Mesenchymal stem cell (in vitro differentiated cells and primary cell): Measurements from ENCODE around the gene CLDN11.
A peak's percentile ranks its signal among the peaks of the same experiment; 100 is the strongest.

Source experiments
- DNase-seq: peaks from one replicate; pipeline ENCODE4 v3.0.0-alpha.2; 2013
- H2AFZ ChIP-seq: one replicate; pipeline ENCODE4 v1.6.1; 2013; ENCODE audit warnings: low read depth, mild to moderate bottlenecking, control low read depth, inconsistent platforms, low read length, moderate library complexity
- H2AK5ac ChIP-seq: 2 replicates; pipeline ENCODE4 v1.6.1; 2013; ENCODE audit warnings: low read length, moderate library complexity, mild to moderate bottlenecking, inconsistent platforms; ENCODE audit not compliant: severe bottlenecking
- H2BK120ac ChIP-seq: one replicate; pipeline ENCODE4 v1.6.1; 2013; ENCODE audit warnings: low read depth, mild to moderate bottlenecking, inconsistent platforms, low read length, moderate library complexity
- H2BK12ac ChIP-seq, 2 experiments: one replicate each; pipeline ENCODE4 v1.6.1; 2013; ENCODE audit warnings: inconsistent platforms in 2 of 2, low read length in 2 of 2, mild to moderate bottlenecking in 2 of 2, moderate library complexity in 2 of 2, control low read depth in 1 of 2
- H2BK15ac ChIP-seq: one replicate; pipeline ENCODE4 v1.6.1; 2013; ENCODE audit warnings: mild to moderate bottlenecking, low read depth, inconsistent platforms; ENCODE audit not compliant: poor library complexity, severe bottlenecking
- H2BK5ac ChIP-seq: 2 replicates; pipeline ENCODE4 v1.6.1; 2013; ENCODE audit warnings: low read depth, mild to moderate bottlenecking, low read length, control low read depth, inconsistent platforms; ENCODE audit not compliant: poor library complexity, severe bottlenecking
- H3K14ac ChIP-seq, 2 experiments: one replicate each; pipeline ENCODE4 v1.6.1; 2013; ENCODE audit warnings: inconsistent platforms in 2 of 2, low read length in 2 of 2, control low read depth in 1 of 2, mild to moderate bottlenecking in 1 of 2, moderate library complexity in 1 of 2
- H3K18ac ChIP-seq, 2 experiments: one replicate each; pipeline ENCODE4 v1.6.1; 2013; ENCODE audit warnings: inconsistent platforms in 2 of 2, low read length in 2 of 2, control low read depth in 1 of 2, low read depth in 1 of 2, mild to moderate bottlenecking in 1 of 2
- H3K23ac ChIP-seq, 2 experiments: one replicate each; pipeline ENCODE4 v1.6.1; 2013; ENCODE audit warnings: inconsistent platforms in 2 of 2, low read length in 2 of 2, mild to moderate bottlenecking in 2 of 2, moderate library complexity in 2 of 2, control low read depth in 1 of 2
- H3K27ac ChIP-seq: 2 replicates; pipeline ENCODE4 v1.5.1; 2013; ENCODE audit warnings: mild to moderate bottlenecking, moderate library complexity, low read length, control low read depth, inconsistent platforms; ENCODE audit not compliant: poor library complexity, severe bottlenecking
- H3K27me3 ChIP-seq, 2 experiments: 2 replicates each; pipeline versions ENCODE4 v1.6.1 to v1.7.0; 2013; ENCODE audit warnings: low read length in 2 of 2, mild to moderate bottlenecking in 2 of 2, moderate library complexity in 2 of 2, control low read depth in 1 of 2, inconsistent platforms in 1 of 2; ENCODE audit not compliant: control insufficient read depth in 1 of 2, insufficient read depth in 1 of 2
- H3K36me3 ChIP-seq, 2 experiments: 2 replicates each; pipeline versions ENCODE4 v1.6.1 to v1.7.0; 2013; ENCODE audit warnings: low read length in 2 of 2, control low read depth in 1 of 2, inconsistent platforms in 1 of 2, low read depth in 1 of 2, mild to moderate bottlenecking in 1 of 2; ENCODE audit not compliant: insufficient read depth in 2 of 2, control insufficient read depth in 1 of 2
- H3K4ac ChIP-seq, 2 experiments: one replicate each; pipeline ENCODE4 v1.6.1; 2013; ENCODE audit warnings: inconsistent platforms in 2 of 2, low read length in 2 of 2, mild to moderate bottlenecking in 2 of 2, moderate library complexity in 2 of 2, control low read depth in 1 of 2, low read depth in 1 of 2
- H3K4me1 ChIP-seq: 2 replicates; pipeline ENCODE4 v1.6.1; 2013; ENCODE audit warnings: low read depth, low read length, control low read depth; ENCODE audit not compliant: control insufficient read depth, insufficient read depth
- H3K4me2 ChIP-seq: 2 replicates; pipeline ENCODE4 v1.6.1; 2013; ENCODE audit warnings: low read length, mild to moderate bottlenecking, inconsistent platforms; ENCODE audit not compliant: poor library complexity, severe bottlenecking
- H3K4me3 ChIP-seq, 2 experiments: 2 replicates each; pipeline versions ENCODE4 v1.5.1 to v1.7.0; 2013; ENCODE audit warnings: low read length in 2 of 2, mild to moderate bottlenecking in 2 of 2, control low read depth in 1 of 2, low read depth in 1 of 2; ENCODE audit not compliant: insufficient read depth in 1 of 2
- H3K79me1 ChIP-seq: replicated peaks from 2 replicates; pipeline ENCODE4 v1.6.1; 2013; ENCODE audit warnings: mild to moderate bottlenecking, control low read depth, low read length, inconsistent platforms; ENCODE audit not compliant: poor library complexity, severe bottlenecking
- H3K9ac ChIP-seq: 2 replicates; pipeline ENCODE4 v1.7.0; 2013; ENCODE audit warnings: mild to moderate bottlenecking, low read length, moderate library complexity
- H3K9me3 ChIP-seq: 2 replicates; pipeline ENCODE4 v1.7.0; 2013; ENCODE audit warnings: mild to moderate bottlenecking, low read length; ENCODE audit not compliant: control insufficient read depth
- H4K8ac ChIP-seq: one replicate; pipeline ENCODE4 v1.6.1; 2013; ENCODE audit warnings: inconsistent platforms, mild to moderate bottlenecking, low read length, moderate library complexity
- H4K91ac ChIP-seq: one replicate; pipeline ENCODE4 v1.6.1; 2013; ENCODE audit warnings: mild to moderate bottlenecking, low read length, inconsistent platforms
- WGBS: methylation state at CpG from one replicate; pipeline ENCODE4 v1.1.7; 2013; ENCODE audit warnings: mixed read lengths; 5-methylcytosine and 5-hydroxymethylcytosine counted together

The CLDN11 gene

GRCh38 chr3:170471149-170471548 lies 52.5 kb downstream of the CLDN11 start:
- Histone ChIP-seq H3K14ac (no peak overlapping the region), H3K4me1 (peaks cover 11% of the 10 kb centered on the region), H3K4ac (no peak overlapping the region), H2BK15ac (no peak overlapping the region), H2BK5ac (no peak overlapping the region), H2AFZ (no peak overlapping the region), H2AK5ac (peak overlapping the region; percentile 50), H3K36me3 (peaks cover 0 to 12% of the 10 kb centered on the region in 2 experiments), H3K4me2 (no peak overlapping the region), H4K8ac (peak overlapping the region; percentile 20), H3K27ac (no peak overlapping the region), H2BK120ac (no peak overlapping the region), H3K9ac (peak overlapping the region; percentile 68), H3K9me3 (no peaks in the 10 kb centered on the region), H3K79me1 (no peaks in the 10 kb centered on the region), H3K27me3 (no peaks in the 10 kb centered on the region), H3K23ac (no peak overlapping the region), H4K91ac (no peak overlapping the region), H2BK12ac (peak overlapping the region in 1 of 2 experiments; percentile 29), H3K4me3 (no peak overlapping the region), H3K18ac (peak overlapping the region; percentile 42 to 70)
- no CpG with 5 or more reads among the region's 3 CpGs for WGBS
- DNase-seq = no peak

- H2AFZ ChIP-seq = no peak overlapping the region
- H3K4me1 ChIP-seq = peaks cover 17% of the 10 kb centered on the region
- H2BK5ac ChIP-seq = no peak overlapping the region
- H4K8ac ChIP-seq = no peak overlapping the region
- H2BK12ac ChIP-seq = no peak overlapping the region
- no peak overlapping the region for H3K23ac ChIP-seq
- H3K79me1 ChIP-seq = no peaks in the 10 kb centered on the region
- no peaks in the 10 kb centered on the region for H3K27me3 ChIP-seq
- no peak overlapping the region for H3K4me2 ChIP-seq
- H3K36me3 ChIP-seq = no peaks in the 10 kb centered on the region
- no peak overlapping the region for H3K4ac ChIP-seq
- H2BK120ac ChIP-seq = no peak overlapping the region
- H4K91ac ChIP-seq = no peak overlapping the region
- H3K27ac ChIP-seq = no peak overlapping the region
- H3K4me3 ChIP-seq = no peak overlapping the region
- no peak overlapping the region for H2AK5ac ChIP-seq
- no peak overlapping the region for H2BK15ac ChIP-seq
- H3K14ac ChIP-seq = no peak overlapping the region
- 70% methylated on average over 2 of the region's 3 CpGs for WGBS
- DNase-seq = no peak
- no peak overlapping the region for H3K9ac ChIP-seq
- H3K9me3 ChIP-seq = no peaks in the 10 kb centered on the region
- no peak overlapping the region for H3K18ac ChIP-seq
Measured at GRCh38 chr3:170473358-170473757, 54.7 kb downstream of the CLDN11 start.

- no peaks in the 10 kb centered on the region for H3K9me3 ChIP-seq
- H4K8ac ChIP-seq = no peak overlapping the region
- H3K4me1 ChIP-seq = peaks cover 10% of the 10 kb centered on the region
- H3K23ac ChIP-seq = no peak overlapping the region
- no peak overlapping the region for H3K4me3 ChIP-seq
- H2BK120ac ChIP-seq = no peak overlapping the region
- H3K4me2 ChIP-seq = no peak overlapping the region
- H2BK5ac ChIP-seq = no peak overlapping the region
- no peak overlapping the region for H2AFZ ChIP-seq
- H3K79me1 ChIP-seq = no peaks in the 10 kb centered on the region
- H3K4ac ChIP-seq = no peak overlapping the region
- no peak overlapping the region for H3K27ac ChIP-seq
- 61% methylated on average over 2 of the region's 3 CpGs for WGBS
- no peaks in the 10 kb centered on the region for H3K27me3 ChIP-seq
- H2AK5ac ChIP-seq = no peak overlapping the region
- no peak overlapping the region for H2BK12ac ChIP-seq
- H4K91ac ChIP-seq = no peak overlapping the region
- H3K18ac ChIP-seq = no peak overlapping the region
- H3K14ac ChIP-seq = no peak overlapping the region
- H3K9ac ChIP-seq = peak overlapping the region; percentile 58
- peak; percentile 43 for DNase-seq
- peaks cover 0 to 10% of the 10 kb centered on the region in 2 experiments for H3K36me3 ChIP-seq
- H2BK15ac ChIP-seq = no peak overlapping the region
Measured at GRCh38 chr3:170475092-170475685, 56.5 kb downstream of the CLDN11 start.

- no peak overlapping the region for H4K91ac ChIP-seq
- no peak overlapping the region for H3K4me3 ChIP-seq
- H3K4ac ChIP-seq = no peak overlapping the region
- H2BK12ac ChIP-seq = peak overlapping the region in 1 of 2 experiments; percentile 77
- no peak overlapping the region for H3K18ac ChIP-seq
- H3K4me2 ChIP-seq = no peak overlapping the region
- H2BK15ac ChIP-seq = no peak overlapping the region
- H2AFZ ChIP-seq = no peak overlapping the region
- H3K14ac ChIP-seq = no peak overlapping the region
- no peak for DNase-seq
- peaks cover 8% of the 10 kb centered on the region for H3K4me1 ChIP-seq
- 78% methylated on average over 4 of the region's 6 CpGs for WGBS
- H3K36me3 ChIP-seq = peaks cover 0 to 20% of the 10 kb centered on the region in 2 experiments
- H4K8ac ChIP-seq = no peak overlapping the region
- no peak overlapping the region for H2BK5ac ChIP-seq
- no peak overlapping the region for H2BK120ac ChIP-seq
- no peaks in the 10 kb centered on the region for H3K79me1 ChIP-seq
- H3K27ac ChIP-seq = no peak overlapping the region
- H2AK5ac ChIP-seq = no peak overlapping the region
- no peaks in the 10 kb centered on the region for H3K9me3 ChIP-seq
- no peaks in the 10 kb centered on the region for H3K27me3 ChIP-seq
- H3K23ac ChIP-seq = no peak overlapping the region
- no peak overlapping the region for H3K9ac ChIP-seq
Measured at GRCh38 chr3:170476291-170476690, 57.6 kb downstream of the CLDN11 start.
